GM12892 (cell line): Measurements from ENCODE around the gene FBXL7.

ENCODE experiments used
- POLR2A ChIP-seq: IDR thresholded peaks from 2 replicates; pipeline ENCODE4 v1.6.1; 2011; ENCODE audit warnings: low read depth, low read length, control low read depth
- POLR2AphosphoS5 ChIP-seq: IDR thresholded peaks from 2 replicates; pipeline ENCODE4 v1.6.1; 2011; ENCODE audit warnings: low read depth, low read length, control low read depth

DNA sequence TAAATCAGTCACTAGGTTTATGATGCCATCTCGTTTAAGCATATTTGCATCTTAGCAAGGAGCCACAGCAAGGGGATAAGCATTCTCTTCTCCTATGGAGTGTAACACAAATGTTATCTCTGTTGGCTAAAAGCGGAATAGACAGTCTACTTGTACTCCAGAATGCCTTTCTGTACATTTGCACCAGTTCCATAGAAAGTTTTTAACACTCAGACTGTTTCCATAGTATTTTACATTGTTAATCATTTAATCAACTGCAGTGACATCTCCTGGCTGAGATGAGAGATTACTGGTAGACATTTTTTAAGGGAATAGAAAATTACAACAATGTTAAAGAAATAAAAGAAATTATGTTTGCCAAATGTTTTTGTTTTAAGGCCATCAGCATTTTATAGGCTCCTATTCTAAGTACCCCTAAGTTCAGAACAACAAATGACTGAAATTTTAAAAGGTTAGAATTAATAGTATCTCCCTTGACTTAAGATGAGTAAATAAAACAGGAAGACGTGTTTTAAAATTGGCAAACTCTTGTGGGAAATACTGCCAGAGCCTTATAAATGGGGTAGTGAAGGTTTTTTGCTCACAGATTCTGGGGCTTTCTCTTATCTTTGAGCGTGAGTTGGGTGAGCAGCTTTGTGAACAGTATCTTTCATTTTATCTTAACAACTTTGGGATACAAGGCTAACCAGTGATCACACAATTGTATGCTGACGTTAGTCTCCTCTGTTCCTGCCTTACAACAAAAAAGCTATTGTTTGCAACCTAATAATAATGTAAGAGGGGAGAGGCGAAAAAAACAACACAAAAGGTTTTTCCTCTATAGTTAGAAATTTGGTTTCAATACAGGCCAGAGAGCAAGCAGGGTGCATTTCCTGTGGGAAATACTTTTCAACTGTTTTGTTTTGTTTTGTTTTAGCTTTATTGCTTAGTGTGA is 294.3 kb downstream of the FBXL7 start:
- TF ChIP-seq POLR2A (no peak), POLR2AphosphoS5 (no peak)
